Prostate gland (tissue), 2 donors: ENCODE measurements around the gene GANAB.

Experiments
- CTCF ChIP-seq, 4 experiments: fragments of 200-600 bp in 2 of 4; fragments of 450-650 bp in 2 of 4; sonication (generic) in 2 of 4; IDR thresholded peaks; 1 replicate in 3 of 4; 2 replicates in 1 of 4; pipeline ENCODE4 v1.5.1; 2016 to 2019; ENCODE audit warnings: antibody characterized with exemption in 4 of 4, mild to moderate bottlenecking in 2 of 4, moderate library complexity in 2 of 4
- POLR2A ChIP-seq: fragments of 450-650 bp; IDR thresholded peaks from one replicate; pipeline ENCODE4 v1.6.1; 2016; ENCODE audit warnings: antibody characterized with exemption, mild to moderate bottlenecking
- POLR2AphosphoS5 ChIP-seq: sonication (generic); formaldehyde crosslinking; IDR thresholded peaks from one replicate; pipeline ENCODE4 v1.6.1; 2017; ENCODE audit warnings: antibody characterized with exemption

GRCh38 chr11:62676698-62677097 lies 30.3 kb upstream of the GANAB start:
- TF ChIP-seq POLR2AphosphoS5: no peak
- TF ChIP-seq POLR2A: no peak
- no peak for TF ChIP-seq CTCF (IDR thresholded peaks at IDR 0.05)
